ENCODE data around the gene ATP9B. TPM values are rescaled to one million over a fixed set of nuclear protein-coding genes. Genes with fewer than 3 reads are reported as not detected.

Gene ATP9B
- polyA plus RNA-seq, 3 donors = 7.2 to 20.3 (median 14.0) TPM

GRCh38 chr18:79332646-79333045 is 263.5 kb downstream of the ATP9B start:
- H3K27me3 Mint-ChIP-seq (ENCODE audit: low read depth in 3 of 3) = no peaks in the 10 kb centered on the region
- peaks cover 0 to 2% (median 0%) of the 10 kb centered on the region in 7 donors for H3K9me3 Mint-ChIP-seq
- DNase-seq = no peak
- H3K4me1 Mint-ChIP-seq = no peaks in the 10 kb centered on the region
- peaks cover 0 to under 1% of the 10 kb centered on the region in 2 donors for H3K9me3 ChIP-seq (replicated peaks in 1 of 2; ENCODE audit: control insufficient read depth in 1 of 2, insufficient read depth in 1 of 2, low read length in 2 of 2)
- H3K4me2 ChIP-seq (replicated peaks; ENCODE audit: extremely low read depth, low read length, poor library complexity, severe bottlenecking) = no peak overlapping the region
- H3K27ac Mint-ChIP-seq = no peak overlapping the region
- H3K4me3 ChIP-seq (replicated peaks in 1 of 3; ENCODE audit: low read depth in 2 of 3, low read length in 3 of 3) = no peak overlapping the region
- TF ChIP-seq, protein P1, sequence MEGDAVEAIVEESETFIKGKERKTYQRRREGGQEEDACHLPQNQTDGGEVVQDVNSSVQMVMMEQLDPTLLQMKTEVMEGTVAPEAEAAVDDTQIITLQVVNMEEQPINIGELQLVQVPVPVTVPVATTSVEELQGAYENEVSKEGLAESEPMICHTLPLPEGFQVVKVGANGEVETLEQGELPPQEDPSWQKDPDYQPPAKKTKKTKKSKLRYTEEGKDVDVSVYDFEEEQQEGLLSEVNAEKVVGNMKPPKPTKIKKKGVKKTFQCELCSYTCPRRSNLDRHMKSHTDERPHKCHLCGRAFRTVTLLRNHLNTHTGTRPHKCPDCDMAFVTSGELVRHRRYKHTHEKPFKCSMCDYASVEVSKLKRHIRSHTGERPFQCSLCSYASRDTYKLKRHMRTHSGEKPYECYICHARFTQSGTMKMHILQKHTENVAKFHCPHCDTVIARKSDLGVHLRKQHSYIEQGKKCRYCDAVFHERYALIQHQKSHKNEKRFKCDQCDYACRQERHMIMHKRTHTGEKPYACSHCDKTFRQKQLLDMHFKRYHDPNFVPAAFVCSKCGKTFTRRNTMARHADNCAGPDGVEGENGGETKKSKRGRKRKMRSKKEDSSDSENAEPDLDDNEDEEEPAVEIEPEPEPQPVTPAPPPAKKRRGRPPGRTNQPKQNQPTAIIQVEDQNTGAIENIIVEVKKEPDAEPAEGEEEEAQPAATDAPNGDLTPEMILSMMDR (IDR thresholded peaks at IDR 0.05) = no peak
- no peaks in the 10 kb centered on the region for H3K27me3 ChIP-seq (ENCODE audit: control insufficient read depth in 2 of 2, insufficient read depth in 2 of 2, low read length in 2 of 2)
- no peaks in the 10 kb centered on the region for H3K79me2 ChIP-seq (ENCODE audit: insufficient read depth, low read length)
- no peaks in the 10 kb centered on the region for H4K20me1 ChIP-seq (ENCODE audit: insufficient read depth, low read length)
- no peak overlapping the region for H3K9ac ChIP-seq (ENCODE audit: insufficient read depth, low read length, poor library complexity, severe bottlenecking)
- no peak overlapping the region for H3K4me3 Mint-ChIP-seq
- WGBS (ENCODE audit: insufficient coverage) = 100% methylated on average over 1 of the region's 6 CpGs
- H3K36me3 Mint-ChIP-seq = peaks cover 51 to 73% of the 10 kb centered on the region in 2 donors
- H3K27ac ChIP-seq (ENCODE audit: low read depth in 1 of 2, low read length in 2 of 2) = no peak overlapping the region
- intact Hi-C loops (cut with micrococcal nuclease) = no loop called here
- H2AFZ ChIP-seq (ENCODE audit: insufficient read depth, low read depth, low read length, poor library complexity, severe bottlenecking) = no peak overlapping the region
- no peaks in the 10 kb centered on the region for H3K4me1 ChIP-seq (ENCODE audit: control insufficient read depth in 1 of 2, insufficient read depth in 2 of 2, low read length in 2 of 2)
- H3K36me3 ChIP-seq (replicated peaks in 1 of 2; ENCODE audit: control insufficient read depth in 1 of 2, insufficient read depth in 2 of 2, low read length in 2 of 2) = peaks cover 26 to 74% of the 10 kb centered on the region in 2 donors

DNA sequence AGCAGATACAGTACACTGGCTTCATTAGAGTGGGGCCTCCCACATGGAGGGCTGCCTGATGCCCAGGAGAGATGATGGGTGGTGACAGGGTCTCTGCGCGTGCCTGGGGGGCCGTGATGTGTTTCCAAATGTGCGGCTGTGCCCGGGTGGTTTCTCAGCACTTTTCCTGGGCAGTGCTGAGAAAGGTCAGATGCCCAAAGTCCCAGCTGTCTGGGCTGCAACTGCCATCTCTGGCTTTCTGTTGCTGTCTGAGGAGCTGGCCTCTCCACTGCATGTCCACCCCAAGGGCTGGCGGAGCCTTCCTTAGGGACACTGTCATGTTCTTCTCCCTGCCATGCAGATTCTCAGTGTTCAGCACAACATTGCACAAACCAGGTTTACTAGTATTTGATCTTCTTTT is 263.9 kb downstream of the ATP9B start:
- peaks cover 54 to 77% of the 10 kb centered on the region in 2 donors for H3K36me3 Mint-ChIP-seq
- peaks cover 30 to 78% of the 10 kb centered on the region in 2 donors for H3K36me3 ChIP-seq (replicated peaks in 1 of 2; ENCODE audit: control insufficient read depth in 1 of 2, insufficient read depth in 2 of 2, low read length in 2 of 2)
- H3K4me2 ChIP-seq (replicated peaks; ENCODE audit: extremely low read depth, low read length, poor library complexity, severe bottlenecking) = no peak overlapping the region
- no peaks in the 10 kb centered on the region for H3K4me1 Mint-ChIP-seq
- H3K27me3 ChIP-seq (ENCODE audit: control insufficient read depth in 2 of 2, insufficient read depth in 2 of 2, low read length in 2 of 2) = no peaks in the 10 kb centered on the region
- peaks cover 0 to 2% (median under 1%) of the 10 kb centered on the region in 7 donors for H3K9me3 Mint-ChIP-seq
- no peak overlapping the region for H3K9ac ChIP-seq (ENCODE audit: insufficient read depth, low read length, poor library complexity, severe bottlenecking)
- H3K27me3 Mint-ChIP-seq (ENCODE audit: low read depth in 3 of 3) = no peaks in the 10 kb centered on the region
- TF ChIP-seq, protein P1 (IDR thresholded peaks at IDR 0.05) = no peak
- H3K4me1 ChIP-seq (ENCODE audit: control insufficient read depth in 1 of 2, insufficient read depth in 2 of 2, low read length in 2 of 2) = no peaks in the 10 kb centered on the region
- H3K4me3 ChIP-seq (replicated peaks in 1 of 3; ENCODE audit: low read depth in 2 of 3, low read length in 3 of 3) = no peak overlapping the region
- 95% methylated on average over 6 of the region's 6 CpGs for WGBS (ENCODE audit: insufficient coverage)
- intact Hi-C loops (cut with micrococcal nuclease) = no loop called here
- H3K79me2 ChIP-seq (ENCODE audit: insufficient read depth, low read length) = no peaks in the 10 kb centered on the region
- no peak overlapping the region for H2AFZ ChIP-seq (ENCODE audit: insufficient read depth, low read depth, low read length, poor library complexity, severe bottlenecking)
- no peaks in the 10 kb centered on the region for H3K9me3 ChIP-seq (replicated peaks in 1 of 2; ENCODE audit: control insufficient read depth in 1 of 2, insufficient read depth in 1 of 2, low read length in 2 of 2)
- no peak for DNase-seq
- H3K27ac ChIP-seq (ENCODE audit: low read depth in 1 of 2, low read length in 2 of 2) = no peak overlapping the region
- no peaks in the 10 kb centered on the region for H4K20me1 ChIP-seq (ENCODE audit: insufficient read depth, low read length)
- H3K27ac Mint-ChIP-seq = no peak overlapping the region
- H3K4me3 Mint-ChIP-seq = no peak overlapping the region

All from CD14-positive monocyte (primary cell).